ENCODE data around the gene PRKACA. TPM values are rescaled to one million over a fixed set of nuclear protein-coding genes. Genes with fewer than 3 reads are reported as not detected.
"Not testable (repeated sequence)": the region's sequence is repeated elsewhere in the genome, so short reads cannot be mapped to it uniquely, and the experiment has no call there.

The PRKACA gene
- total and polyA plus RNA-seq, 4 experiments from 2014 or later: 0.42 to 51.7 (median 25.6) TPM

GRCh38 chr19:14047866-14048265 is 69.7 kb downstream of the PRKACA start:
- Mint-ChIP-seq H3K36me3 (peaks cover 44 to 62% of the 10 kb centered on the region in 2 donors), H3K27ac (peak overlapping the region in 2 of 7 donors; percentile 59 to 85)
- H3K4me1 Mint-ChIP-seq; H3K27me3 ChIP-seq (ENCODE audit: insufficient read depth, low read length); H3K4me1 ChIP-seq (ENCODE audit: insufficient read depth, low read length); H3K27me3 Mint-ChIP-seq; H3K9me3 ChIP-seq (ENCODE audit: control insufficient read depth in 1 of 2, low read length in 2 of 2); H3K4me3 ChIP-seq (ENCODE audit: low read length in 2 of 2); H3K27ac ChIP-seq (ENCODE audit: low read depth, low read length); H3K4me3 Mint-ChIP-seq; H3K9me3 Mint-ChIP-seq; DNase-seq: not testable (repeated sequence)
- intact Hi-C loops (cut with micrococcal nuclease): loop anchor here (1.0 to 2.0 kb wide), 3 partner anchors 95 to 168 kb away; partner anchors contain the start of gene DCAF15
- peaks cover 58% of the 10 kb centered on the region for H3K36me3 ChIP-seq (ENCODE audit: insufficient read depth, low read length)
- ChIA-PET POLR2A (ENCODE audit: partially characterized antibody) (interaction anchor here (0.9 to 2.7 kb wide), 9 partner anchors 10 to 167 kb away, joined by 3 to 17 read pairs (median 6); partner anchors contain the start of genes ASF1B, DCAF15 and IL27RA), CTCF (ENCODE audit: partially characterized antibody) (interaction anchor here (0.6 to 9.7 kb wide), 27 partner anchors 9 to 233 kb away, joined by 3 to 111 read pairs (median 4); partner anchors contain the start of genes DCAF15, NANOS3 and RFX1)

- CTCF ChIA-PET (ENCODE audit: partially characterized antibody): interaction anchor here (0.6 to 9.7 kb wide), 16 partner anchors 9 to 171 kb away, joined by 3 to 111 read pairs (median 5); partner anchors contain the start of genes IL27RA and NANOS3
- not testable (repeated sequence) for H3K27me3 Mint-ChIP-seq; H3K9me3 Mint-ChIP-seq; H3K27me3 ChIP-seq (ENCODE audit: insufficient read depth, low read length); H3K9me3 ChIP-seq (ENCODE audit: control insufficient read depth in 1 of 2, low read length in 2 of 2); H3K4me3 ChIP-seq (ENCODE audit: low read length in 2 of 2)
- peak overlapping the region in 1 of 8 donors; percentile 4 for H3K4me3 Mint-ChIP-seq
- POLR2A ChIA-PET (ENCODE audit: partially characterized antibody): interaction anchor here (0.6 to 3.2 kb wide), 10 partner anchors 10 to 162 kb away, joined by 3 to 18 read pairs (median 5); partner anchors contain the start of genes IL27RA, MISP3 and RFX1
- DNase-seq: peak; percentile 56 to 69 (median 61)
- peaks cover 18% of the 10 kb centered on the region for H3K4me1 ChIP-seq (ENCODE audit: insufficient read depth, low read length)
- H3K36me3 Mint-ChIP-seq: peaks cover 23 to 58% of the 10 kb centered on the region in 2 donors
- H3K4me1 Mint-ChIP-seq: peaks cover 0 to 16% (median 9%) of the 10 kb centered on the region in 4 donors
- intact Hi-C loops (cut with micrococcal nuclease): loop anchor here (1.0 kb wide), 2 partner anchors 140 to 163 kb away; no protein-coding TSS in a partner anchor
- H3K36me3 ChIP-seq (ENCODE audit: insufficient read depth, low read length): peaks cover 50% of the 10 kb centered on the region
- H3K27ac Mint-ChIP-seq: peak overlapping the region; percentile 88 to 95 (median 92)
- peak overlapping the region; percentile 43 for H3K27ac ChIP-seq (ENCODE audit: low read depth, low read length)
Measured at GRCh38 chr19:14042659-14043608, 74.6 kb downstream of the PRKACA start.

Other genes starting within 250 kb of the PRKACA start
- not detected for gene NANOS3, start 240.6 kb downstream of the PRKACA start, total RNA-seq
- not detected for gene NANOS3, start 240.6 kb downstream of the PRKACA start, polyA plus RNA-seq
- 1 to 10 TPM; 3.1 to 3.8 TPM for gene BRME1, start 211.6 kb downstream of the PRKACA start, total RNA-seq
- under 1 TPM; 0.35 to 0.41 TPM for gene BRME1, start 211.6 kb downstream of the PRKACA start, polyA plus RNA-seq
- 10 to 100 TPM; 32.9 to 37.1 TPM for gene CC2D1A, start 211.6 kb downstream of the PRKACA start, total RNA-seq
- 10 to 100 TPM in 1 of 2 donors, 1 to 10 TPM in 1; 3.8 to 13.9 TPM for gene CC2D1A, start 211.6 kb downstream of the PRKACA start, polyA plus RNA-seq
- not detected for gene PODNL1, start 179.3 kb downstream of the PRKACA start, total RNA-seq
- not detected for gene PODNL1, start 179.3 kb downstream of the PRKACA start, polyA plus RNA-seq
- 10 to 100 TPM; 92.9 to 96.7 TPM for gene DCAF15, start 165.3 kb downstream of the PRKACA start, total RNA-seq
- 1 to 10 TPM; 4.9 to 7.2 TPM for gene DCAF15, start 165.3 kb downstream of the PRKACA start, polyA plus RNA-seq
- 10 to 100 TPM; 17.4 to 17.8 TPM for gene RFX1, start 111.4 kb downstream of the PRKACA start, total RNA-seq
- 1 to 10 TPM in 1 of 2 donors, not detected in 1; 2.5 TPM for gene RFX1, start 111.4 kb downstream of the PRKACA start, polyA plus RNA-seq
- gene RLN3, start 89.6 kb downstream of the PRKACA start, total RNA-seq: not detected
- gene RLN3, start 89.6 kb downstream of the PRKACA start, polyA plus RNA-seq: under 1 TPM in 1 of 2 donors, not detected in 1; 0.41 TPM
- 10 to 100 TPM; 74.3 to 76.2 TPM for gene IL27RA, start 86.0 kb downstream of the PRKACA start, total RNA-seq
- gene IL27RA, start 86.0 kb downstream of the PRKACA start, polyA plus RNA-seq: 100 to 1,000 TPM; 101 to 104 TPM
- not detected for gene PALM3, start 55.7 kb downstream of the PRKACA start, total RNA-seq
- not detected for gene PALM3, start 55.7 kb downstream of the PRKACA start, polyA plus RNA-seq
- 1 to 10 TPM; 1.3 to 1.6 TPM for gene MISP3, start 45.0 kb downstream of the PRKACA start, total RNA-seq
- 1 to 10 TPM in 1 of 2 donors, under 1 TPM in 1; 0.68 to 1.1 TPM for gene MISP3, start 45.0 kb downstream of the PRKACA start, polyA plus RNA-seq
- gene C19orf67, start 32.0 kb downstream of the PRKACA start, total RNA-seq: under 1 TPM in 1 of 2 experiments, not detected in 1; 0.55 TPM
- gene C19orf67, start 32.0 kb downstream of the PRKACA start, polyA plus RNA-seq: not detected
- 10 to 100 TPM; 36.7 to 43.3 TPM for gene SAMD1, start 27.0 kb downstream of the PRKACA start, total RNA-seq
- 1 to 10 TPM in 1 of 2 donors, under 1 TPM in 1; 0.16 to 2.4 TPM for gene SAMD1, start 27.0 kb downstream of the PRKACA start, polyA plus RNA-seq
- 1 to 10 TPM; 2.3 to 3.0 TPM for gene ASF1B, start 18.8 kb upstream of the PRKACA start, total RNA-seq
- 1 to 10 TPM; 1.8 to 3.0 TPM for gene ASF1B, start 18.8 kb upstream of the PRKACA start, polyA plus RNA-seq
- gene ADGRL1, start 88.4 kb upstream of the PRKACA start, total RNA-seq: 10 to 100 TPM; 19.3 to 22.0 TPM
- 1 to 10 TPM in 1 of 2 donors, under 1 TPM in 1; 0.55 to 1.3 TPM for gene ADGRL1, start 88.4 kb upstream of the PRKACA start, polyA plus RNA-seq